ENCODE measurements around the gene PCK1.

DNA sequence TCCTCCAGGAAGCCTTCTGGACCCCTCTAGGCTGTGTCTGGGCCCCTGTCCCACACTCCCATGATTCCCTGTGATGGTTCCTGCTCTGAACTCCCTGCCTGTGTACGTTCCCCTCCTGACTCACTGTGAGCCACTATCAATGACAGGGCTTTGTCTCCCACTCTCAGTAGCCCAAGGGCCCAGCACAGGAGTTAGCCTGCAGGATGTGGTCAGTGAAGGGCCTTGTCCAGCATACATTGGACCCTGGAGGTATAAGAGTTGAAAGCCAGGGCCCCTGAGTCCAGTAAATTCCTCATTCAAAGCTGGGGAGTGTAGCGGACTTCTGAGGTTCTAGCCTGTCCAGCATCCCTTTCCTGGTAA, 40.3 kb downstream of the PCK1 start:
- TF ChIP-seq, protein P1, sequence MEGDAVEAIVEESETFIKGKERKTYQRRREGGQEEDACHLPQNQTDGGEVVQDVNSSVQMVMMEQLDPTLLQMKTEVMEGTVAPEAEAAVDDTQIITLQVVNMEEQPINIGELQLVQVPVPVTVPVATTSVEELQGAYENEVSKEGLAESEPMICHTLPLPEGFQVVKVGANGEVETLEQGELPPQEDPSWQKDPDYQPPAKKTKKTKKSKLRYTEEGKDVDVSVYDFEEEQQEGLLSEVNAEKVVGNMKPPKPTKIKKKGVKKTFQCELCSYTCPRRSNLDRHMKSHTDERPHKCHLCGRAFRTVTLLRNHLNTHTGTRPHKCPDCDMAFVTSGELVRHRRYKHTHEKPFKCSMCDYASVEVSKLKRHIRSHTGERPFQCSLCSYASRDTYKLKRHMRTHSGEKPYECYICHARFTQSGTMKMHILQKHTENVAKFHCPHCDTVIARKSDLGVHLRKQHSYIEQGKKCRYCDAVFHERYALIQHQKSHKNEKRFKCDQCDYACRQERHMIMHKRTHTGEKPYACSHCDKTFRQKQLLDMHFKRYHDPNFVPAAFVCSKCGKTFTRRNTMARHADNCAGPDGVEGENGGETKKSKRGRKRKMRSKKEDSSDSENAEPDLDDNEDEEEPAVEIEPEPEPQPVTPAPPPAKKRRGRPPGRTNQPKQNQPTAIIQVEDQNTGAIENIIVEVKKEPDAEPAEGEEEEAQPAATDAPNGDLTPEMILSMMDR (IDR thresholded peaks at IDR 0.05 in 4 of 5, conservative IDR thresholded peaks at IDR 0.05 in 1 of 5): no peak
- no peak for TF ChIP-seq POLR2A (IDR thresholded peaks at IDR 0.05)

Measured in gastrocnemius medialis (tissue), 4 donors.